Nephron (organoid): ENCODE results near the gene APOBEC3B.

Source experiments
- H3K27ac Mint-ChIP-seq, 3 experiments: 2 replicates each; pipeline ENCODE4 v1.8.0; 2020; ENCODE audit warnings: mixed read lengths in 3 of 3, mild to moderate bottlenecking in 2 of 3, moderate library complexity in 1 of 3
- H3K27me3 Mint-ChIP-seq: 2 replicates; pipeline ENCODE4 v1.8.0; 2021; ENCODE audit warnings: low read depth, mild to moderate bottlenecking, moderate library complexity, mixed read lengths
- H3K36me3 Mint-ChIP-seq: 2 replicates; pipeline ENCODE4 v1.8.0; 2020; ENCODE audit warnings: low read depth, mixed read lengths
- H3K4me1 Mint-ChIP-seq: 2 replicates; pipeline ENCODE4 v1.8.0; 2020; ENCODE audit warnings: mixed read lengths
- H3K4me3 Mint-ChIP-seq, 3 experiments: 2 replicates each; pipeline ENCODE4 v1.8.0; 2020; ENCODE audit warnings: mild to moderate bottlenecking in 3 of 3, mixed read lengths in 3 of 3, moderate library complexity in 2 of 3
- H3K9me3 Mint-ChIP-seq: 2 replicates; pipeline ENCODE4 v1.8.0; 2020; ENCODE audit warnings: mixed read lengths
- TF ChIP-seq, protein P1 (sequence below), 3 experiments: fragments of 200-600 bp; sonication (generic); IDR thresholded peaks; one replicate each; pipeline ENCODE4 v1.5.0; 2021; ENCODE audit warnings: antibody characterized with exemption in 3 of 3; ENCODE audit not compliant: unreplicated experiment in 3 of 3

APOBEC3B gene

DNA sequence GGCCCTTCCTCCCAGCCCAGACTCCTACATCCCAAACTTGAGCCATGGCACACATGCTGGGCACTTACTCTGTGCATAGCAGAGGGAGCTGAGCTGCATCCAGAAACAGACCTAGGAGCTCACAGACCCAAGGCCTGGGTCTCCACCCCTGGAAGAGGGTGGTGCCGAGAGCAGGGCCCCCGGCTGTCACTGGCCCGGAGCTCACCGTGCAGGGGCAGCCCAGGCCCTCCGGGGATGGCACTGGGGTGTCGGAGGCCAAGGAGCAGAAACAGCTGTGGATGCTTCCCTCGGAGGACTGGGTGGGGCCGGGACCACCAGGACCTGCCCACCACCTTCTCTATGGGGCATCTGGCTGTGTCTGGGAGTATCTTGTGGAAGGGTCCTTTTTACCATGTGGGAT, 29.1 kb upstream of the APOBEC3B start:
- H3K36me3 Mint-ChIP-seq, result no peaks in the 10 kb centered on the region
- peaks cover 26% of the 10 kb centered on the region for H3K27me3 Mint-ChIP-seq
- H3K4me1 Mint-ChIP-seq, result no peaks in the 10 kb centered on the region
- no peak overlapping the region for H3K27ac Mint-ChIP-seq
- no peaks in the 10 kb centered on the region for H3K9me3 Mint-ChIP-seq
- H3K4me3 Mint-ChIP-seq, result no peak overlapping the region
- TF ChIP-seq, protein P1, sequence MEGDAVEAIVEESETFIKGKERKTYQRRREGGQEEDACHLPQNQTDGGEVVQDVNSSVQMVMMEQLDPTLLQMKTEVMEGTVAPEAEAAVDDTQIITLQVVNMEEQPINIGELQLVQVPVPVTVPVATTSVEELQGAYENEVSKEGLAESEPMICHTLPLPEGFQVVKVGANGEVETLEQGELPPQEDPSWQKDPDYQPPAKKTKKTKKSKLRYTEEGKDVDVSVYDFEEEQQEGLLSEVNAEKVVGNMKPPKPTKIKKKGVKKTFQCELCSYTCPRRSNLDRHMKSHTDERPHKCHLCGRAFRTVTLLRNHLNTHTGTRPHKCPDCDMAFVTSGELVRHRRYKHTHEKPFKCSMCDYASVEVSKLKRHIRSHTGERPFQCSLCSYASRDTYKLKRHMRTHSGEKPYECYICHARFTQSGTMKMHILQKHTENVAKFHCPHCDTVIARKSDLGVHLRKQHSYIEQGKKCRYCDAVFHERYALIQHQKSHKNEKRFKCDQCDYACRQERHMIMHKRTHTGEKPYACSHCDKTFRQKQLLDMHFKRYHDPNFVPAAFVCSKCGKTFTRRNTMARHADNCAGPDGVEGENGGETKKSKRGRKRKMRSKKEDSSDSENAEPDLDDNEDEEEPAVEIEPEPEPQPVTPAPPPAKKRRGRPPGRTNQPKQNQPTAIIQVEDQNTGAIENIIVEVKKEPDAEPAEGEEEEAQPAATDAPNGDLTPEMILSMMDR (IDR thresholded peaks at IDR 0.05; ENCODE audit: unreplicated experiment in 3 of 3), result no peak

DNA sequence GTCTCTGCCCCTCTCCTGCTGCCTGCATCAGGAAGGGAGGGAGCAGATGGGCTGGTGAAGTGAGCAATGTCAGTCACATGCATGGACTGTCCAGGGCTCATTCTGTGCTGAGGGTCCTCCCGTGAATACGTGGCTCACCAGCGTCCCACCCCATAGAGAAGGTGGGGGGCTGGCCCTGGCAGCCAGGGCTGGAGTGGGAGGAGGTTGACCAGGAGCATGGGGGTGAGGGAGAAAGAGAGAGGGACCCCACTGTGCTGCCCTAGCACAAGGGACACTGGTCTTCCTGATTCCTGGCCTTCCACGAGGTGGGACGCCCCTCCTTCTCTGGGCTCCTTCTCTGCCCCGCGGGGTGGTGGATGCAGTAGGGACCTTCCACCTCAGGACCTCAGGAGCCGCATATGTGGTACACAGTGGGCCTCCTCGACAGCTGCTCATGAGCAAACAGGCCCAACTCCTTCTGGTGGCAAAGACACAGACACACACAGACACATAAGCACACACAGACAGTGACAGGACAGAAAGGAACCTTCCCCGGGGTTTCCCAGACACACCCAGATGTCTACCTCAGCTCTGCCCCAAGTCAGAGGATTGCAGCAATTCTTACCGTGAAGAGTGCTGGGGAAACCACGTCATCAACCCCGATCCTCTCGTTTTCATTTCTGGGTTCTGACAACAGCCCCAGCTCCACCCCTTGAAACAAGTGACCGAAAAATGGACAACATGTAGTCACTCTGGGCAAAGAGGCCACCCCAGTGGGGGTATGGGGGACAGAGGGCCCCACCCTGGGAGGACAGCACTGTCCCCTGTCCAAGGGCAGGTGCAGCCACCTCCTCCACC, 28.4 kb upstream of the APOBEC3B start:
- Mint-ChIP-seq H3K27ac (no peak overlapping the region), H3K36me3 (no peaks in the 10 kb centered on the region), H3K27me3 (peaks cover 20% of the 10 kb centered on the region), H3K4me1 (no peaks in the 10 kb centered on the region), H3K4me3 (no peak overlapping the region), H3K9me3 (no peaks in the 10 kb centered on the region)
- TF ChIP-seq, protein P1 (IDR thresholded peaks at IDR 0.05; ENCODE audit: unreplicated experiment in 3 of 3), result no peak

DNA sequence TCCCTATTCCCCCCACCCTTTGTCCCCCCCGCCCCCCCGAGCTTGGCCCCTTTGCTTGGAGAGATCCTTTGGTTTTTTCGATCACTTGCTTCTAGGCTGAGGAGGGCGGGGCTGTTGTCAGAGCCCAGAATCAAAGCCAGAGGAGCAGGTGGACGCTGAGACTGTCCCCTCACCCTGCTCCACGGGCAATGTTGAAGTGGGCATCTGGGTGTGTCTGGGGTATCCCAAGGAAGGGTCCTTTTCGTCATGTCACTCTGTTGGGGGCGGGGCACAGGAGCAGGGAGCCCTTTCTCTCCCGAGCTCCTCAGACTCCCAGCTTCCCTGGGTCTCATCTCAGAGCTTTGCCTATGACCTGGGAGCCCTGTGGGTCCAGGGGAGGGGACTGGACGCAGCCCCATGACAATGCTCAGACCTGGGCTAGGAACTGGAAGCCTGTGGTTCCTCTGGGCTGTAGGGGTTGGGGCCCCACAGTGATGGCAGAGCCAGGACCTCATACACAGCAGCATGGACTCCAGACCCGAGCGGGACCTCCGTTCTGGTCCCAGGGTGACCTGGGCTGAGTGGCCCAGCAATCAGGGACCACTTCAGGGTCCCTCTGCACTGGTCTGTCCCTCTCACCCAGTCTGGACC, 27.6 kb upstream of the APOBEC3B start:
- no peak overlapping the region for H3K27ac Mint-ChIP-seq
- no peak overlapping the region for H3K4me3 Mint-ChIP-seq
- no peaks in the 10 kb centered on the region for H3K36me3 Mint-ChIP-seq
- TF ChIP-seq, protein P1 (IDR thresholded peaks at IDR 0.05; ENCODE audit: unreplicated experiment in 3 of 3), result no peak
- no peaks in the 10 kb centered on the region for H3K4me1 Mint-ChIP-seq
- H3K27me3 Mint-ChIP-seq, result peaks cover 23% of the 10 kb centered on the region
- H3K9me3 Mint-ChIP-seq, result no peaks in the 10 kb centered on the region

DNA sequence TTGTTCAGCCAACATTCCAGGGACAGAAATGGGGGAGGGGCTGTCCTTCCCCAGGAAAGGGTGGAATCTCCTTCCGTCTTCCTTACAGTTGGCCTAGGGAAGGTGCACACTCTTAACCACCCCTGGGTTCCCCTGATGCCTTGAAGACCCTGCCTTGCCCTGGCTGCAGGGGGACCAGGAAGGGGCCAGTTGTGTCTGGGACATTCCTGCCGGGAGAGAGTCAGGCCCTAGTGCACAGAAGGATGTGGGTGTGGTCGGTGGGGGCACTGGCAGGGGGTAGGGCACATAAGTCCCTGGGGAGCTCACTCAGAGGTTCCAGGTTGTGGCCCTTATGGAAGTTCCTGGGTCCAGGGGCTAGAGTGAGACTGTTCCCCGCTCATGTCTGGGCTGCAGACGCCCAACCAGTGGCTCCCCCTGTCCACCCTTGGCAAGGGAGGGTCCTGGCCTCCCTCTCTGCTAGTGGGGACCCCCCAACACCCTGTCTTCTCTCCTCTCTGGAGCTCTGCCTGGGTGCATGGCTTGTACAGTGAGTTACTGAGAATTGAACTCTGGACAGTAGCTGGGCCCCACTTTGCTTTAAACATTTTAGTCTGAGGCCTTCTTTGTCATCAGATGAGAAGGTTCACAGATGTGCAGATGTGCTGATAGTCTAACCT, 26.8 kb upstream of the APOBEC3B start:
- Mint-ChIP-seq H3K36me3 (no peaks in the 10 kb centered on the region), H3K9me3 (no peaks in the 10 kb centered on the region), H3K4me1 (no peaks in the 10 kb centered on the region), H3K4me3 (no peak overlapping the region), H3K27me3 (peaks cover 27% of the 10 kb centered on the region), H3K27ac (no peak overlapping the region)
- TF ChIP-seq, protein P1 (IDR thresholded peaks at IDR 0.05; ENCODE audit: unreplicated experiment in 3 of 3), result no peak

DNA sequence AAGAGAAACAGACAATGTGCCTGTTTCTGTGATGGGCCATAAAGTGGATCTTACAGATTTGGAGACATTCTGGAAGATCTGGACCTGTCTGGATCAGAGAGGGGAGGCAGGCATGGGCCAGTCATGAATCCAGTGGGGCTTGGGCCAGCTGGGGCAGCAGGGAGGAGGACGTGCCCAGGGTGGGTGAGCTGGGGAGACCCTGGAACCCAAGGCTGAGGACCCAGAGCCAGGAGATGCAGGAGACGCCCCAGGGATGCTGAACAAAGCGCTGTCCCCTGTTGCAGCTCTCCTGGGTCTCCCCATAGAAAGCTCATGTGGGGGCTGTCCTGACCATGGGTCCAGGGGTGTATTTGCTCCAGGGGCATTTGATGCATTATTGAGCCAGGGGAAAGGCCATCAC, 26.2 kb upstream of the APOBEC3B start:
- H3K4me1 Mint-ChIP-seq, result no peaks in the 10 kb centered on the region
- H3K4me3 Mint-ChIP-seq, result no peak overlapping the region
- no peaks in the 10 kb centered on the region for H3K36me3 Mint-ChIP-seq
- TF ChIP-seq, protein P1 (IDR thresholded peaks at IDR 0.05; ENCODE audit: unreplicated experiment in 3 of 3), result no peak
- H3K27ac Mint-ChIP-seq, result no peak overlapping the region
- H3K9me3 Mint-ChIP-seq, result no peaks in the 10 kb centered on the region
- peaks cover 27% of the 10 kb centered on the region for H3K27me3 Mint-ChIP-seq
